HG03159 (cell line): ENCODE data around the gene CDKL2.
"Not testable (repeated sequence)": the region's sequence is repeated elsewhere in the genome, so short reads cannot be mapped to it uniquely, and the experiment has no call there.

ENCODE experiments used
- ATAC-seq: cut with Tn5 transposase; IDR thresholded peaks from one replicate; pipeline ENCODE4 v1.9.1; 2021; ENCODE audit warnings: mild to moderate bottlenecking, moderate library complexity; ENCODE audit not compliant: unreplicated experiment

The CDKL2 gene

DNA sequence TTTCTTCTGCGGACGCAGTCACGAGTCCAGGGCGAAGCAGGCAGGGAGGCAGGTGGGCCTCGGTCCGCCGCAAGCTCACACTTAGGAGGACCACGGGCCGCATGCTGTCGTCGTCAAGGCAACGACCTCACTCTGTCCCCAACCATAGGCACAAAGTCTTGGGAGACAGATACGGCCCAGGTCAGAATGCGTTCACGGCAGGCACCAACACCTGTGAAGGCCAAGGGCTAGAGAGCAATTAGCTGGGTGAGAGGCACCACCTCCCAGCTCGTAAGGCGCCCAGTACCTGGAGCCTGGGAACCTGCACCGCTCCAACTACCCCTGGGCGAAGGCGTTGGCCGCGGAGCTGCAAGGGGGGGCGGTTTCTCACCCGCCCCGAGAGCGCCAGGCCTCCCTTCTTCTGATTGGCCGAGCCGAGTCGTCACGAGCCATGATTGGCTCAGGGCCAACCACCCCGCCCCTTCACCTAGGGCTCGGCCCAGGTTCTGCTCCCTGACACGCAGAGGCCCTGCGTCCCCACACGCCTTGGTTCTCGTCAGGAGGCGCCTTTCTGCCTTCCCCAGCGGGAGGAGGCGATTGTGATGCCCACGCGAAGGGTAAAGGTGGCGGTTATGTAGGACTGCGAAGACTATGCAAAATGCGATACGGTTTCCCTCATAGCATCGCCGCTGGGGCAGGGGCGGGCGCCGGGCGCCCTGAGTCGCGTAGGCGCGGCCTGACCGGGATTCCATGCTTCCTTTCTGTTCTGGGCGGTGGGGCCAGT is at the start of gene CDKL2:
Gene CDKL2 (minus strand): TSS at position 355 of the 763 bp plus-strand sequence. CDS start 4,540 bp downstream, outside the sequence.
- ATAC-seq: peak; percentile 97

DNA sequence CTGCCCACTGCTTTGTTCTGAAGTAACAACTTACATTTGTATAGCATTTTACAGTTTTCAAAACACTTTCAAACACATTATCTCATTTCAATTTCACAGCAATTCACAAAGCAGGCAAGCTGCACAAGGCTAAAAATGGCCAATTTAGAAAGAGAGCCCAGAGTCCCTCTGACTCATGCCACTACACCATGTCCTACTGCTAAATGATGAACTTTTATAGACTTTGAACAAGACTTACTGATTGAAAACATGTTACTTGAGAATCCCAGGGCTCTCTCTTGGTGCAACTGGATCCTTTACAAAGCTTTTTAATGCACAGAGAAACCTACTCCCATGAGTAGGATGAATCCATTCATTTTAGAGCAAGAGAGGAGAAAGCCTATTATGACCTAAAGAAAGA is 48.6 kb upstream of the CDKL2 start:
- ATAC-seq: no peak

DNA sequence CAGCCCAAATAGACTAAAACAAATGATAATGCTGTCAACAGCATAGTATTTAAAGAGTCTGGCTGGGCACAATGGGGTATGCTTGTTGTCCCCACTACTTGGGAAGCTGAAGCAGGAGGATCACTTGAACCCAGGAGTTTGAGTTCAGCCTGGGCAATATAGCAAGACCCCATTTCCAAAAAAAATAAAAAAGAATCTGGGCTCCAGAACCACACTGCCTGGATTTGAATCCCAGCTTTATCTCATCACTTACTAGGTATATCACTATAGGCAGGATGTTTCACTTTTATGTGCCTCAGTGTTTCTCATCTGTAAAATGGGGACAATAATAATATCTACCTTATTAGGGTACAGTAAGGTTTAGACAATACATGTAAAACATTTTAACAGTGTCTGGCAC is 48.1 kb upstream of the CDKL2 start:
- ATAC-seq: no peak

DNA sequence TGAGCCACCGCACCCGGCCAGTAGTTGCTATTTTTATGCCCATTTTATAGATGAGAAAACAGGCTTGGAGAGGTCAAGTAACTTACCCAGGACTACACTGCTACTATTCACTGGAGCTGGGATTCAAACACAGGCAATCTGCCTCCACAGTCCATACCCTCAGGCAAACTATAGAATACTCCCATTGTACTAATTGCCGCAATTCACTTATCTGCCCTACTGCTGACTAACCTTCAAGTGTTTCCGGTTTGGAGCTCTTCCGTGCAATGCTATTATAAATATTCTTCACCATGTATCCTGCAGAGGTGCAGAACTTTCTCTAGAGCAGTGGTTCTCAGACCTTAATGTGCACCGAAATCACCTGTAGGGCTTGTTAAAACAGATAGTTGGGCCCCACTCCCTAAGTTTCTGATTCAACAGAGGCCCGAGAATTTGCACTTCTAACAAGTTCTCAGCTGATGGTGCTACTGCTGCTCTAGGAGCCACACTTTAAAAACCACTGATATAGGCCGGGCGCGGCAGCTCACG is 44.7 kb upstream of the CDKL2 start:
- no peak for ATAC-seq

DNA sequence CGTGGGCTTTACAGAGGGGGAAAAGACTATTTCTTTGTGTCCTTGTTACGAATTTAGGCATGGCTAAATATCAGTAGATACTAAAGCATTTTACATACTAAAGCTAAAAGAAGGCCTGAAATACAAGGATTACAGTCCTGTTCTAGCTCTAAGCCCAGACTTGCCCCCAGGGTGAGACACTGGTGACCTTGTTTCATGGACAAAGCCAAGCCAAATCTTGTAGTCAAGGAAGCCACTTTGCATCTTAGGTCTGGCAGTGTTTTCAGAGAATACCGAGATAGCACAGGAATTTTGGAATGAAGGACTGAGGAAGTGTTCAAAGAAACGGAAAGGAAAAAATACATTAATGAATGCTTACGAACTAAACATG is 43.6 kb upstream of the CDKL2 start:
- no peak for ATAC-seq

DNA sequence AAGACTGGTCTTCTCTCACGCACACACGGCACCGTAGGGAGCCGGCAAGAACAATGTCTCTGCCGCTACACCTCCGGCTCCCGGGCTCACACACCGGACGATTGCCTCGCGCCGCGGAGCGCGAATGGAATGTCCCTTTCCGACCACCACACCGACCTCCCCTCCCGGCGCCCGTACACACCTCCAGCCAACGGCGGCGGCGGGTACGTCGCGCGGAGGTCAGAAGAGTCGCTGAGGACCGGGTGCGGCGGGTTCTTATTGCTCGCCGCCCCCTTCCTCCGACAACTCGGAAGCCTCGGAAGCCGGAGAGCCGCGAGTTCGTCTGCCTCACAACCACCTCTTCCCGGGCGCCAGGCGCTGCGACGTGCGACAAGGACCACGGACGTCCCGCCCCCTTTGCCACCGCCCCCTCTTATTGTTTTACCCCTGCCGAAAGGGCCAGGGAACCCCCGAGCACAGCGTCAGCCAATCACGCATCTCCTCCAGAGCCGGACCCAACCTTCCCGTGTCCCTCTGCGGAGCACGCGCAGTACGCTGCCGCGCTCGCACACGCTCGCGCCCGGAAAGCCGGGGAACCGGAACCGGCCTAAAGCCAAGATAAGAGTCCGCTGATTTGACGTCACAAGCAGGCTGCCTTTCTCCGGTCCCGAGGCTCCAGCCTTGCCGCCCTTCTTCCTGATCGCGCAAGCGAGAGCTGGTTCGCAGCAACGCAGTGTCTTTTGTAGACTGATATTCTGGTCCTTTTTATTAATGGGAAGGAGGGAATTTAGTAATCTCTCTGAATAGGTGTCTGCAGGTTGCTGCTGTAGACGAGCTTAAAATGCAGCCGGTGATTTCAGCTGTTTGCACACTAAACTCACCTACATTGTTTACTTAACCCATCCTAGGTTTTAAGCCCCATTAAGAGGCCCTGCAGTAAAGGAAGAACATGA is 43.0 kb upstream of the CDKL2 start, which contains the start of gene G3BP2:
Gene G3BP2 (minus strand): TSS at position 385 of the 932 bp plus-strand sequence. CDS start 11,386 bp downstream, outside the sequence.
- peak; percentile 89 for ATAC-seq

DNA sequence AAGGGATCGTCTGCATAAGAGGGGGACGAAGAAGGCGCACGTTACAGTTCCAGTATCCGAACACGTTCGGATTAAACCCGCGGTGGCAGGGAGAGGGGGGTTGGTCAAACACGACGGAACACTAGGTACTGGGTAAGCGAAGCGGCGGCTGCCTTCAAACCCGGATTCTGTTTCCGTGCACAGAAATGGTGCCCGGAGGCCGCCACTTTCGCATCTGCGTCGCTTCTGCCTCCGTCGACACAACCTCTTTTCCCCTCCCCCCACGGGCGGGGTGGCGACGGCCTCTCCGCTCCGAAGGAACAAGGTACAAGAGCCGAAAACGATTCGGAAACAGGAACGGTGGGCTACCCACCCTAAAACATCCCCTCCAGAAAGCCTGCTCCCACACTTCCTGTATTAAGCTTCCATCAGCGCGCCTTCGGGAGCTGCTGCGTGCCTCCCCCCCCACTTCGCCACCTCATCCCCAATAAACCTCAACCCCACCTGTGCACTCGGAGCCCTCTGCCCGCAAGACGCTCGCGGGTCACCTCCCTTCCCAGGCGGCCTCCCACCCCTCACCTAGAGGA is 42.2 kb upstream of the CDKL2 start:
- peak; percentile 38 for ATAC-seq

DNA sequence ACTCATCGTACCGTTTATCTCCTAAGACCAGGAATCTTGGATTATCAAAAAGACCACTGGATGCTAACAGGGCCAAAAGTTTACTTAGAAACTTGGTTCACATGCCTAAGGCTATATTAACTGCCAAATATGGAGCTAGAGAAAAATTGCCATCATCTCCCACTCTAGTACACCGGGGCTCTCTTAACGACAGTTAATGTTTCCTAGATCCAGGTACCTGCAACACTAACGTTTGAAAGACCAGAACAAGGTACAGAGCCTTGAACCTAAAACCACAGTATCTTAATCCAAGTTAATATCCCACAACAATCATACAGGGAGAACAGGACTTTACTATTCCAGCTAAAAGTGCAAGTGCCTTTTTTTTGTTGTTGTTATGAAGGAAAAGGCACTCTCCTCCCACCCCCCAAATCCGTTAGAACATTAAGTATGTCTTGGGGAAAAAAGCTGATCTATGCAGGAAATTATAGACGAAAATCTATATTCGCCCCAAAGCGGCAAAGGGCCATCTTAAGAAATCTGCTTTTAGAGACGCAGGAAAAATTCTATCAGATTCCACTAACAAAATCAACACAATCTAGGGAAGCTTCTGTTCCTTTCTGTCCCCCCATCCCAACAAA is 41.6 kb upstream of the CDKL2 start:
- no peak for ATAC-seq

DNA sequence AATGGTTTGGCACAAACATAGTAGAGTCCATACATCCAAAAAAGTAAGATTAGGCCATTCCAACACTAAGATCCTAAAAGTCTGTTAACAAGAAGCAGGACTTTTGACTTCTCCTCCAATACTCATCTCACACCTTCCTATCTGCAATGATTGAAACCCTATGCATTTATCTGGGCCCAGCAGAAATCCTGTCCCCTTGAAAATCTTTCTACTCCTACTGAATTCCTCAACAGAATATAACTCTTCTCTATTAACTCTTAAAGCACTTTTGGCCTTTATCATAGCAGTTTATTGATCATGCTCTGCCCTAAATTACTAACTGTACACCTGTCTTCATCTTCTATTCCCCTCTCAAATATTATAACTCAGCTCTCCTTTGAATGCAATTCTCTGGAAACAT is 38.3 kb upstream of the CDKL2 start:
- no peak for ATAC-seq

DNA sequence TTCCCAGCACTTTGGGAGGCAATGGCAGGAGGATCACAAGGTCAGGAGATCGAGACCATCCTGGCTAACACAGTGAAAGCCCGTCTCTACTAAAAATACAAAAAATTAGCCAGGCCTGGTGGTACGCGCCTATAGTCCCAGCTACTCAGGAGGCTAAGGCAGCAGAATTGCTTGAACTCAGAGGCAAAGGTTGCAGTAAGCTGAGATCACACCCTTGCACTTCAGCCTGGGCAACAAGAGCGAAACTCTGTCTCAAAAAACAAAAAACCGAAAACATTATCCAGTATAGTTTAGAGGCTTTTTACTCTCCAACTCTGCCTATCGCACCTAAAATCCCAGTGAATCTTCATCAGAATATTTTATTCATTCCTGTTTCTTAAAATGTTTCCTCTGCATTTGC is 37.3 kb upstream of the CDKL2 start:
- not testable (repeated sequence) for ATAC-seq

DNA sequence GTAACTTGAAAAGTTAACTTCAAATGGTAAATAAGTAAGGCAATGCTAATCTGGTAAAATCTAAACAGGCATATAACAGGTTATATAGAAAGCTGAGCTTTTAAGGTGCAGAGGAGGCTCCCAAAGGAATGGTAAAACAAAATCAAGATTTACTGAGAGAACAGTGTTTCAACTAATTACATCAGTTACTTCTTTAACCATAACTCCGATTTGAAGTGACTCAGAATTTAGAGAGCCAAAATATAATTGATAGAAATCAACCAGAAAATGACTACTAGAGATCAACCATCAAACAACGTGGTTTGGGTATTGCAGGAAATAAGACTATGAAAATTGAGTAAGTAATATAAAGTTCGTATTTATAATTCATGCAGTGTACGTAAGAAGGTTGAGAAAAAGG is 36.0 kb upstream of the CDKL2 start:
- ATAC-seq: no peak

DNA sequence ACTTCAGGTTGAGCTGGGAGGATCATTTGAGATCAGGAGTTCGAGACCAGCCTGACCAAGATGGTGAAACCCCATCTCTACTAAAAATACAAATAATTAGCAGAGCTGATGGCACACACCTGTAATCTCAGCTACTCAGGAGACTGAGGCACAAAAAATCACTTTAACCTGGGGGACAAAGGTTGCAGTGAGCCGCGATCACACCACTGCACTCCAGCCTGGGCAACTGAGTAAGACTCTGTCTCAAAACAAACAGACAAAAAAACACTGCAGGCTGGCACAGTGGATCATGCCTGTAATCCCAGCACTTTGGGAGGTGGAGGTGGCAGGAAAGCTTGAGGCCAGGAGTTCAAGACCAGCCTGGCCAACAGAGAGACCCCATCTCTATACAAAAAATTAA is 34.3 kb upstream of the CDKL2 start:
- not testable (repeated sequence) for ATAC-seq

DNA sequence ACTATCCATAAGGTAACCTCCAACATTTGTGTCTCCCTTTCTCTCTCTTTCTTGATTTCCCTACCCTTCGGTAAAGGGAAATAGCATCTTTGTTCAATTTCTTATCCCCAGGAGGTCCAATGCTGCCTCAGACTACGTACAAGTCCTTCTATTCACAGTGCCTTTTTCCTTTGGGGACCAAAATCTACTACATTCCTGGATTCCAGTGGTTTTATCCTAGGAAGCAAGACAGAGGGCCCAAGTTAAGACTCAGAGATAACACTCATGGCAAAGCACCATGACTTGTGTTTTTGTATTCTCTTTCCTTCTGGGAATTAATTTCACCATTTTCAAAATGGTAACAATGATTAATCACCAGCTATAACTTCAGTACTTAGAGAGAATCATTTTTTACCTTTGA is 32.3 kb upstream of the CDKL2 start:
- ATAC-seq: no peak

DNA sequence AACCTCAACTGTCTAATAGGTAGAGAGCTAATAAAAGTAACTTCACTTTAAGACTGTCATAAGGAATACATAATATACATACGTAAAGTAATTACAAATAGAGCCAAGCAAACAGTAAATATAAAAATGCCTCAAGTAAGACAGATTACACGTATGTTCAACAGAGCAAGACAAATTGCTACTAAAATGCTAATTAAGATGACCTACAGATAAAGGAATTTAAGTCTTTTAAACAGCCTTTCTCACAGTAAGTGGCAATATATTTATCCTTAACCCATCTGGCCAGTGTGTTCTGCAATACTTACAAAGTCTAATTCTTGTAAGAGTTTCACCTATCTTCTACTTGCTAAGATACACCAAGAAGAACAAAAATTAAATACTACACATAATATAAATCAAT is 30.2 kb upstream of the CDKL2 start:
- ATAC-seq: no peak

DNA sequence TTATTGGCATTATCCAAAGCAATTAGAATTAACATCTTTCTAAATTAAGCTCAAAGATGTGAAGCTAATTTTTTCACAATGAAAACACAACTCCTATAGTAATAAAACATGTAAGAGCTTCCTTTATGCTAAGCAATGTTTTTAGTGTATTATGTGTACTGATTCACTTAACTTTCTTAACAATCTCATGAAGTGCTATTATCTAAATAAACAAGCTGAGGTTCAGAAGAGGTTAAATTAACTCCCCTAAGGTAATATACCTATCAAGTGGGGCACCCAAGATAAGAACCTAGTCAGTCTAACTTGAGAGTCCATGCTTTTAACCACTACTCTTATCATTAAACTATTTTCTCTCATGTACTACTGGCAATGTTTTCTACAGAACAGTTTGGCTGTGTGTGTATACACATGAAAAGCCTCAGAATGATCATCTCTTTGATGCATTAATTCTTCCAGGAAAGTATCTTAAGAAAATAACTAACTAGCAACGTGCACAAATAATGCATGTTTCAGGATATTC is 29.2 kb upstream of the CDKL2 start:
- ATAC-seq: no peak

DNA sequence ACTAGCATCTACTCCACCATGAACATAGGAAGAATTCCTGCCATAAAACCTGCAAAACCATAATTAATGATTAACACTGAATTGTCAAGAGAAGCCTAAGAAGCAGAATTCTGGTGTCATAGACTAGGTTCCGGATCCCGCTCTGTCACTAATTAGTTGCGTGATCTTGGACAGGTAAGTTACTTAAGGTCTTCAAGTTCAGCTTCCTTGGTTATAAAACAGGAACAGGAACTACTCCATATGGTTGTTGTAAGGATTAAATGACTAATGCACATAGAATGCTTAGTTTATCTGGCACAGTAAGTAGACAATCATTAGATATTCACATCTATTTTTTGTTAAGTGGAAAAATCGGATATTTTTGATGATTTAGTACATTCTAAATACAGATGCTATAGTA is 28.5 kb upstream of the CDKL2 start:
- ATAC-seq: no peak

DNA sequence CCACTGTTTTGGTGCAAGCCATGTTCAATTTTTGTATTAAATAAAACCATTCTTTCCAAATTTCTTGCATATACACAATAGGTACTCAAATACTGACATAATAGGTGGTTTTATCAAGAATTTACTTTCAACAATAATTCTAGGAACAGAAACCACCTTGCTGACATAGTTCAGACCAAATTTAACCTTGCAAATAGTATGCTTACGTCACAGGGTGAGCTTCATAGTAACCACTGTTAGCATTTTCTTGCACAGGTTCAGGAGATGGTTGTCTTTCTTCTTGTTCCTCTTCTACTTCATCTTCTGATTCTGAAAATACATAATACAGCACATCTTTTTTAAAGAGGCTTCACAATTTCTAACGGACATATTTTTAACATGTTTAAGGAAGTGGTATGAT is 25.2 kb upstream of the CDKL2 start:
- no peak for ATAC-seq

DNA sequence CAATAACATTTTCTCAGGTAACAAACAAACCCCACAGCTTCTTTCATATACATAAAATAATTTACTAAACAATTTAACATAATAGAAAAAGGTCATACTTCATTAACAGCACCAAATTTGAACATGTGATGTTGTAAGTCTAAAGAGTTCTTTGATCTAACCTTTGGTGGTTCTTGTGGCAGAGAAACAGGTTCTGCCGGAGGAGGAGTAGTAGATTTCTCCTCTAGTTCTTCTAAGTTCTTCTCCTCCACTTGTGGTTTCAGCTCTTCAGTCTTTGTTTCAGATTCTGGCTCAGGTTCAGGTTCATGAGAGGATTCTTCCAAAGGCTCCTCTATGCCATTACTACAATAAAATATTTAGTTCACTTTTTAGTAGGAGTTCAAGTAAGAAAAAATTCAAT is 24.6 kb upstream of the CDKL2 start:
- ATAC-seq: no peak

DNA sequence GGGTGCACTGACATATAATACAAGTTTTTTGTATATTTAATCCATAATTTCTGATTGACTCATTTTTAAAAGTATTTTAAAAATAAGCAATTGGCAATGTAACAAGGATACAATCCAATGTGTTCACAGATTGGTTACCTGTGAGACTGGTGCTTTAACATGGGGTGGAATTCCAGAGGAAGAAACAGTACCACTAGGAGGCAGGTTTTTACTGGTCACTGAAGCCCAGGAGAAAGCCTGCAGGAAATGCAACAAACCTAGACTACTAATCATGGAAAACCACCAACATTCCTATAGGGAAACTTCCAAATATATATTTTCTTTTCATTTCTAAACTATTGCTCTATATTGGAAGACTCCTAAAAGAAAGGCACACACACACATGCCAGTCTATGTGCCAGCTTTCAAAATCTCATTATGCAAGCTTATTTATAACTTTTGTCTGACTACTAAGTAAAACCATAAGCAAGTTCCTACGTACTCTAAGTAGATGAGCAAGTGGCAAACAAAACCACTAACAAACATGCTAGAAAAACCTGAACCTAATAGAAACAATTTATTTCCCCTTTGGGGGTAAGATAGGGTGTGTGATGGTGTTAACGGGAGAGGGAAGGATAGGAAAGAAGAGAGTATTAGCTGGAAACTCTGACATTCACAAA is 23.6 kb upstream of the CDKL2 start:
- no peak for ATAC-seq

DNA sequence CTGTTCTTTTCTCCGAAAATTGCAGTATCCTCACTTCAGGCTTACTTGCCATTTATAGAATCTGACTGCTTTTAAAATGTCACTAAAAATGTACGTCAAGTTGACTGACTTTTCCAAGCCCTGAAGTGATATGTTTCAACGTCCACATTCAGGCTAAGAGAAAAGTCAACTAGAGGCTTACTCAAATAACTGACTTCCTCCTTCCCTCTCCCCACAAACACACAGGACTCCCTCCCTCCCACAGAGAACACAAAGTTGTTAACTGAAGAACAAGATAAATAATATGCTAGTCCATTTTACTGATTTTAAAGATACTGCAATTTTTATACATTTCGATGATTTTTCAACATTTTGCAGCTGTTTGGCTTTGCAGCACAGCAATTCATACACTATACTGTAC is 13.8 kb upstream of the CDKL2 start:
- no peak for ATAC-seq
